Measurements from ENCODE around the gene TNFSF11. TPM values are rescaled to one million over a fixed set of nuclear protein-coding genes. Genes with fewer than 3 reads are reported as not detected.

Gene TNFSF11
- total RNA-seq, 1 experiment from 2014 or later, result 3.5 TPM

GRCh38 chr13:42638101-42638500 is 64.1 kb downstream of the TNFSF11 start:
- H3K27me3 Mint-ChIP-seq (ENCODE audit: low read depth), result peaks cover 3% of the 10 kb centered on the region; the same call in 1 of the 2 replicates
- H3K9me3 Mint-ChIP-seq, result peaks cover 11 to 12% of the 10 kb centered on the region in 2 experiments
- Histone ChIP-seq H3K79me1 (ENCODE audit: insufficient read depth, low read depth, low read length, poor library complexity, severe bottlenecking) (no peaks in the 10 kb centered on the region), H2BK15ac (ENCODE audit: low read depth, low read length) (no peak overlapping the region), H2BK5ac (ENCODE audit: insufficient read length, low read length) (no peak overlapping the region), H2BK20ac (ENCODE audit: low read depth, low read length, poor library complexity, severe bottlenecking) (no peak overlapping the region), H3K9ac (ENCODE audit: extremely low read depth, insufficient read length, low read length) (no peak overlapping the region), H3K4me2 (ENCODE audit: insufficient read depth, insufficient read length, low read length) (no peak overlapping the region), H3K27me3 (ENCODE audit: insufficient read depth, low read length) (no peaks in the 10 kb centered on the region), H3K14ac (ENCODE audit: insufficient read depth, low read length) (no peak overlapping the region), H4K20me1 (ENCODE audit: control insufficient read depth, insufficient read depth, insufficient read length) (no peaks in the 10 kb centered on the region), H3K79me2 (ENCODE audit: insufficient read depth, low read length) (no peaks in the 10 kb centered on the region), H4K91ac (ENCODE audit: insufficient read length, low read depth, low read length) (no peak overlapping the region), H3T11ph (ENCODE audit: low read length) (no peak overlapping the region), H3K9me3 (ENCODE audit: control insufficient read depth, low read depth, low read length) (no peaks in the 10 kb centered on the region), H4K8ac (replicated peaks; ENCODE audit: insufficient read length, low read depth, low read length) (no peak overlapping the region), H2BK12ac (ENCODE audit: insufficient read length, low read depth, low read length) (no peak overlapping the region), H2AFZ (ENCODE audit: low read length) (no peak overlapping the region), H3K27ac (ENCODE audit: insufficient read length, low read depth, low read length) (no peak overlapping the region), H4K5ac (ENCODE audit: insufficient read length, low read depth, low read length) (no peak overlapping the region), H3K4ac (ENCODE audit: low read depth, low read length) (no peak overlapping the region), H2AK5ac (ENCODE audit: insufficient read length, low read length) (no peak overlapping the region), H3K56ac (ENCODE audit: insufficient read length, low read depth, low read length) (no peak overlapping the region), H3K4me1 (ENCODE audit: insufficient read depth, low read length) (no peaks in the 10 kb centered on the region; the same call in 1 of the 2 replicates), H3K23me2 (ENCODE audit: insufficient read length, low read depth, low read length, poor library complexity, severe bottlenecking) (no peaks in the 10 kb centered on the region), H3K23ac (ENCODE audit: insufficient read length, low read depth, low read length) (no peak overlapping the region), H2BK120ac (ENCODE audit: low read depth, low read length, poor library complexity, severe bottlenecking) (no peak overlapping the region), H3K18ac (ENCODE audit: insufficient read length, low read depth, low read length) (no peak overlapping the region)
- WGBS (ENCODE audit: extremely low coverage, insufficient read length, low lambda C conversion rate), result no CpG with 5 or more reads among the region's 5 CpGs
- H3K4me1 Mint-ChIP-seq, result peaks cover 8% of the 10 kb centered on the region in 2 experiments
- DNase-seq, result no peak
- no peak overlapping the region; a peak in 2 of 7 replicates for H3K27ac Mint-ChIP-seq
- TF ChIP-seq CTCF (conservative IDR thresholded peaks at IDR 0.05), result no peak
- no peak overlapping the region for H3K4me3 Mint-ChIP-seq
- H3K36me3 Mint-ChIP-seq (ENCODE audit: insufficient read depth in 1 of 3, low read depth in 3 of 3), result peaks cover 0 to 22% (median 6%) of the 10 kb centered on the region in 3 experiments; a peak in 4 of 7 replicates
